Calu3 (cell line): ENCODE results near the gene DCAF12L2. TPM values are rescaled to one million over a fixed set of nuclear protein-coding genes. Genes with fewer than 3 reads are reported as not detected.

Source experiments
- BruUV-seq: library from RNA; stranded (reverse); fragments of 400-500 nt; replicated peaks from 2 replicates; lab custom pipeline; 2021; lab: Mats Ljungman, UMichigan
- CTCF ChIA-PET: fragments of 300-600 bp; sonication (Branson Sonifier 250); formaldehyde crosslinking; loops from one replicate; lab custom pipeline; 2022; ENCODE audit warnings: antibody characterized with exemption; lab: Charles Lee
- DNase-seq: peaks from one replicate; pipeline ENCODE4 v3.0.0; 2022
- H3K27ac Mint-ChIP-seq: one replicate; pipeline ENCODE4 v1.8.0; 2022; ENCODE audit warnings: mixed read lengths; ENCODE audit not compliant: unreplicated experiment
- H3K27me3 Mint-ChIP-seq: one replicate; pipeline ENCODE4 v1.8.0; 2022; ENCODE audit warnings: mixed read lengths; ENCODE audit not compliant: unreplicated experiment
- H3K36me3 Mint-ChIP-seq: one replicate; pipeline ENCODE4 v1.8.0; 2022; ENCODE audit warnings: mild to moderate bottlenecking, moderate library complexity, mixed read lengths; ENCODE audit not compliant: insufficient read depth, unreplicated experiment
- H3K4me1 Mint-ChIP-seq: one replicate; pipeline ENCODE4 v1.8.0; 2022; ENCODE audit warnings: mild to moderate bottlenecking, low read depth, mixed read lengths; ENCODE audit not compliant: unreplicated experiment
- H3K4me3 Mint-ChIP-seq: one replicate; pipeline ENCODE4 v1.8.0; 2022; ENCODE audit warnings: mild to moderate bottlenecking, low read depth, moderate library complexity, mixed read lengths; ENCODE audit not compliant: unreplicated experiment
- H3K9me3 Mint-ChIP-seq: one replicate; pipeline ENCODE4 v1.8.0; 2022; ENCODE audit warnings: low read depth, mixed read lengths; ENCODE audit not compliant: unreplicated experiment
- CTCF ChIP-seq: fragments of 200-600 bp; IDR thresholded peaks from one replicate; pipeline ENCODE4 v1.8.0; 2022; ENCODE audit warnings: antibody characterized with exemption; ENCODE audit not compliant: unreplicated experiment
- intact Hi-C: fragments of 100-400 bp; cut with micrococcal nuclease; formaldehyde crosslinking; loops from one replicate; pipeline ENCODE4 v1.10.0; 2022; ENCODE audit not compliant: unreplicated experiment
- total RNA-seq: library from RNA; stranded (reverse); gene quantifications from 2 replicates; pipeline ENCODE4 v1.2.3, GENCODE V29; 2022

The DCAF12L2 gene
- total RNA-seq, 1 experiment from 2014 or later, result not detected

- no peak overlapping the region for H3K27ac Mint-ChIP-seq
- no TSS peak for BruUV-seq
- CTCF ChIA-PET, result no interaction called here
- no peak overlapping the region for H3K4me3 Mint-ChIP-seq
- H3K36me3 Mint-ChIP-seq, result no peaks in the 10 kb centered on the region
- no peak for DNase-seq
- no peaks in the 10 kb centered on the region for H3K9me3 Mint-ChIP-seq
- no peaks in the 10 kb centered on the region for H3K4me1 Mint-ChIP-seq
- intact Hi-C loops, result no loop called here
- H3K27me3 Mint-ChIP-seq, result no peaks in the 10 kb centered on the region
- no peak for TF ChIP-seq CTCF
Measured at GRCh38 chrX:126141014-126141413, 25.1 kb downstream of the DCAF12L2 start.

- peaks cover 3% of the 10 kb centered on the region for H3K9me3 Mint-ChIP-seq
- H3K4me3 Mint-ChIP-seq, result no peak overlapping the region
- no peak for TF ChIP-seq CTCF
- H3K27ac Mint-ChIP-seq, result no peak overlapping the region
- BruUV-seq, result no TSS peak
- no peak for DNase-seq
- intact Hi-C loops, result no loop called here
- no peaks in the 10 kb centered on the region for H3K36me3 Mint-ChIP-seq
- H3K4me1 Mint-ChIP-seq, result no peaks in the 10 kb centered on the region
- H3K27me3 Mint-ChIP-seq, result no peaks in the 10 kb centered on the region
- CTCF ChIA-PET, result no interaction called here
Measured at GRCh38 chrX:126137899-126138298, 28.2 kb downstream of the DCAF12L2 start.

GRCh38 chrX:126124721-126125120 lies 41.4 kb downstream of the DCAF12L2 start:
- no peaks in the 10 kb centered on the region for H3K4me1 Mint-ChIP-seq
- DNase-seq, result no peak
- CTCF ChIA-PET, result no interaction called here
- no peak overlapping the region for H3K4me3 Mint-ChIP-seq
- peaks cover 9% of the 10 kb centered on the region for H3K9me3 Mint-ChIP-seq
- no peak overlapping the region for H3K27ac Mint-ChIP-seq
- H3K27me3 Mint-ChIP-seq, result no peaks in the 10 kb centered on the region
- intact Hi-C loops, result no loop called here
- H3K36me3 Mint-ChIP-seq, result no peaks in the 10 kb centered on the region
- TF ChIP-seq CTCF, result no peak
- no TSS peak for BruUV-seq
